Adrenal gland (tissue), 12 donors: Measurements from ENCODE around the gene NRAP. TPM values are rescaled to one million over a fixed set of nuclear protein-coding genes. Genes with fewer than 3 reads are reported as not detected.

ENCODE experiments used
- DNase-seq, 7 donors: peaks; one replicate each; pipeline ENCODE4 v3.0.0-alpha.2; 2019 to 2020
- H3K27ac ChIP-seq, 5 donors: fragments of 200-600 bp; sonication (generic) in 4 of 5; 1 replicate in 3 of 5; 2 replicates in 2 of 5; pipeline versions ENCODE4 v1.5.1 to v1.8.0; 2016 to 2020; ENCODE audit warnings: mild to moderate bottlenecking in 1 of 5
- H3K27me3 ChIP-seq: fragments of 200-600 bp; 2 replicates; pipeline ENCODE4 v1.8.0; 2021
- H3K36me3 ChIP-seq, 2 donors: fragments of 200-600 bp; replicated peaks in 1 of 2; 1 replicate in 1 of 2; 2 replicates in 1 of 2; pipeline versions ENCODE4 v1.5.1 to v1.8.0; 2018 to 2022
- H3K4me1 ChIP-seq, 2 donors: fragments of 200-600 bp; replicated peaks in 1 of 2; 1 replicate in 1 of 2; 2 replicates in 1 of 2; pipeline versions ENCODE4 v1.5.1 to v1.8.0; 2018 to 2021
- H3K4me3 ChIP-seq, 4 donors: fragments of 200-600 bp; sonication (generic) in 3 of 4; one replicate each; pipeline ENCODE4 v1.5.1; 2016 to 2018
- H3K9me3 ChIP-seq, 3 donors: fragments of 200-600 bp; sonication (generic) in 1 of 3; replicated peaks in 1 of 3; 1 replicate in 2 of 3; 2 replicates in 1 of 3; pipeline versions ENCODE4 v1.5.1 to v1.8.0; 2016 to 2021
- POLR2A ChIP-seq, 2 donors: fragments of 450-650 bp; IDR thresholded peaks; one replicate each; pipeline ENCODE4 v1.6.1; 2017; ENCODE audit warnings: antibody characterized with exemption in 2 of 2, mild to moderate bottlenecking in 2 of 2, moderate library complexity in 1 of 2
- WGBS, 4 donors: extraction: QIAGEN DNeasy Blood & Tissue Kit in 2 of 4; methylation state at CpG; one replicate each; pipeline versions ENCODE4 v1.1.5 to v1.1.7; 2013 to 2017; 5-methylcytosine and 5-hydroxymethylcytosine counted together
- intact Hi-C, 2 donors: fragments of 100-400 bp; cut with DNase I; formaldehyde crosslinking; loops; one replicate each; pipeline versions ENCODE4 v1.14.1 to v1.15.0; 2022 to 2023
- polyA plus RNA-seq, 3 donors: library from polyadenylated mRNA; stranded (reverse); fragments of 200-250 nt in 2 of 3; fragments of 350-450 nt in 1 of 3; fragmentation: Illumina TruSeq in 1 of 3; extraction: RNeasy Lipid Tissue Mini Kit (QIAGEN cat#74804) in 1 of 3; gene quantifications; one replicate each; pipeline ENCODE4 v1.2.3, GENCODE V29; 2013 to 2014
- total RNA-seq, 9 donors: library from RNA; depleted of rRNA in 4 of 9; stranded (reverse); fragments of >200 nt in 4 of 9; fragments of 120-200 nt in 1 of 9; fragmentation: NEBNext Ultra II Directional in 1 of 9; extraction: Animal tissue kit (Norgen Biotek cat#: 25700) in 1 of 9; gene quantifications; one replicate each; pipeline versions ENCODE4 v1.1.0 to v1.2.4, GENCODE V29; 2013 to 2023
- TF ChIP-seq, protein P1 (sequence below), 6 experiments: fragments of 450-650 bp in 4 of 6; fragments of 200-600 bp in 2 of 6; sonication (generic) in 1 of 6; IDR thresholded peaks; 1 replicate in 5 of 6; 2 replicates in 1 of 6; pipeline versions ENCODE4 v1.5.1 to v1.8.0; 2016 to 2021; ENCODE audit warnings: antibody characterized with exemption in 6 of 6, mild to moderate bottlenecking in 2 of 6, moderate library complexity in 1 of 6
- donor health status: healthy with polysubstance abuse.
- donor health status: Bipolar disorder and iron deficiency.
- donor health status: DM: yes; HTN: yes; CAD: no.
- donor health status: DM: no; HTN: no; CAD: no.
- donor health status: DM: no; HTN: no; CAD: no.
- donor health status: DM: yes; HTN: yes; CAD: no.

The NRAP gene
- total and polyA plus RNA-seq, 12 donors, result 0.03 to 2.0 (median 0.09) TPM; not detected in 8

DNA sequence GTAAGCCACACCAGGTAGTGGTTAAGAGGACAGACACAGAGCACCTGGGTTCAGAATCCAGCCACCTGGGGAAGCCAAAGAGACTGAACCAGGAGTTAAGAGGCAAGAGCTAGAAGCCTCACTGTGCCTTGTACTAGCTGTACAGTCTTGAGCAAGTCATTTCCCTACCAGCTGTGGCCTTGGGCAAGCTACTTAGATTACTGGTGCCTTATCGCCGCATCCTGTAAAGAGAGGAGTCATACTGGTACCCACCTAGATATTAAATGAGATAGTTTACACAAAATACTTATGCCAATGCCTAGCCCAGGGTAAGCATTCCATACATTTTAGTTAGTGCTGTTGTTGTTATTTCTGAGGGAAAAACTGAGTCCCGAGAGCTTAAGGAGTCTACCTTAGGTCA is 63.3 kb downstream of the NRAP start:
- Histone ChIP-seq H3K9me3 (no peaks in the 10 kb centered on the region), H3K27ac (no peak overlapping the region), H3K36me3 (no peaks in the 10 kb centered on the region), H3K27me3 (no peaks in the 10 kb centered on the region), H3K4me3 (no peak overlapping the region), H3K4me1 (no peaks in the 10 kb centered on the region)
- intact Hi-C loops, result no loop called here
- TF ChIP-seq, protein P1, sequence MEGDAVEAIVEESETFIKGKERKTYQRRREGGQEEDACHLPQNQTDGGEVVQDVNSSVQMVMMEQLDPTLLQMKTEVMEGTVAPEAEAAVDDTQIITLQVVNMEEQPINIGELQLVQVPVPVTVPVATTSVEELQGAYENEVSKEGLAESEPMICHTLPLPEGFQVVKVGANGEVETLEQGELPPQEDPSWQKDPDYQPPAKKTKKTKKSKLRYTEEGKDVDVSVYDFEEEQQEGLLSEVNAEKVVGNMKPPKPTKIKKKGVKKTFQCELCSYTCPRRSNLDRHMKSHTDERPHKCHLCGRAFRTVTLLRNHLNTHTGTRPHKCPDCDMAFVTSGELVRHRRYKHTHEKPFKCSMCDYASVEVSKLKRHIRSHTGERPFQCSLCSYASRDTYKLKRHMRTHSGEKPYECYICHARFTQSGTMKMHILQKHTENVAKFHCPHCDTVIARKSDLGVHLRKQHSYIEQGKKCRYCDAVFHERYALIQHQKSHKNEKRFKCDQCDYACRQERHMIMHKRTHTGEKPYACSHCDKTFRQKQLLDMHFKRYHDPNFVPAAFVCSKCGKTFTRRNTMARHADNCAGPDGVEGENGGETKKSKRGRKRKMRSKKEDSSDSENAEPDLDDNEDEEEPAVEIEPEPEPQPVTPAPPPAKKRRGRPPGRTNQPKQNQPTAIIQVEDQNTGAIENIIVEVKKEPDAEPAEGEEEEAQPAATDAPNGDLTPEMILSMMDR (IDR thresholded peaks at IDR 0.05), result no peak
- TF ChIP-seq POLR2A (IDR thresholded peaks at IDR 0.05), result no peak
- 84 to 100% (median 87%) methylated on average over 2 to 3 of the region's 3 CpGs for WGBS, 4 donors
- no peak for DNase-seq

DNA sequence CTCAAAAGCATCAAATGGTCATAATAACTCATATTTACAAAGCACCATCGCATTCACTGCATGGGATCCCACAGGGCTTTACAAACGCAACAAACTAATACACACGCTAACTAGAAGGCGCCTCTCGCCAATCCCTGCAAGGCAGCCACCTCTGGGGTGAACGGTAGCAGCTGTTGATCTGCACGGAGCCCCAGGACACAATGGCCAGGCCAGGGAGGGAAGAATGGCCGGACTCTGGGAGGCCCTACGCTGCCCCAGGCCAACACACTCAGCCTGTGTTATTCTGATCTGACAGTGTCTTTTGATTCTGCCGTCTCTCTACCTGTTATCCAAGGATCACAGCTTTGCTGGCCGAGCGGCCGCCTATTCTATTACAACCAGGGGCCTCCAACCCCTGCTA is 69.2 kb downstream of the NRAP start:
- TF ChIP-seq POLR2A (IDR thresholded peaks at IDR 0.05), result no peak
- TF ChIP-seq, protein P1 (IDR thresholded peaks at IDR 0.05), result no peak
- 74 to 83% (median 79%) methylated on average over 10 to 13 of the region's 13 CpGs for WGBS, 4 donors
- no peaks in the 10 kb centered on the region for H3K4me1 ChIP-seq
- DNase-seq, result no peak
- no peaks in the 10 kb centered on the region for H3K9me3 ChIP-seq
- no peak overlapping the region for H3K4me3 ChIP-seq
- intact Hi-C loops, result no loop called here
- no peak overlapping the region for H3K27ac ChIP-seq
- peaks cover 10% of the 10 kb centered on the region for H3K27me3 ChIP-seq
- no peaks in the 10 kb centered on the region for H3K36me3 ChIP-seq

DNA sequence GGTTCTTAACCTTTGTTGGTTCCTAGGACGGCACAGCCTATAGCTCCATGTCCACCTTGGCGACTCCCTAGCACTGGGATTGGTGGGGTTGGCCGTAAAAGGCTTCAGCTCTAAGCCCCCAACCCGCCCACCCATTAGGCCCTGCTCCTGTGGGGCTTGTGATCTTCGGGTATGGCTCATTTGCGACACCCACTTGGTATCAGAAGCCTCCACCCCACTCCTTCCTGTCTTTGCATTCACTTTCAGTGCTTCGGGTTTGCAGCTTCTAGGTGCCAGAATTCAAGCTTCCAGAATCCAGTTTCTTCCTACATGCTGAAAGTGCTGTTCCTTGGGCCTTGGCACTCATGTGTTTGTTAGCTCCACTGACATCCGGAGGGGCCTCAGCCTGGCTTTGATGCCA is 71.5 kb downstream of the NRAP start:
- H3K4me3 ChIP-seq, result no peak overlapping the region
- DNase-seq, result no peak
- intact Hi-C loops, result no loop called here
- no peaks in the 10 kb centered on the region for H3K4me1 ChIP-seq
- no peak for TF ChIP-seq POLR2A (IDR thresholded peaks at IDR 0.05)
- TF ChIP-seq, protein P1 (IDR thresholded peaks at IDR 0.05), result no peak
- peaks cover 10% of the 10 kb centered on the region for H3K27me3 ChIP-seq
- 77 to 85% (median 81%) methylated on average over 7 to 8 of the region's 8 CpGs for WGBS, 4 donors
- H3K27ac ChIP-seq, result no peak overlapping the region
- no peaks in the 10 kb centered on the region for H3K9me3 ChIP-seq
- H3K36me3 ChIP-seq, result no peaks in the 10 kb centered on the region

DNA sequence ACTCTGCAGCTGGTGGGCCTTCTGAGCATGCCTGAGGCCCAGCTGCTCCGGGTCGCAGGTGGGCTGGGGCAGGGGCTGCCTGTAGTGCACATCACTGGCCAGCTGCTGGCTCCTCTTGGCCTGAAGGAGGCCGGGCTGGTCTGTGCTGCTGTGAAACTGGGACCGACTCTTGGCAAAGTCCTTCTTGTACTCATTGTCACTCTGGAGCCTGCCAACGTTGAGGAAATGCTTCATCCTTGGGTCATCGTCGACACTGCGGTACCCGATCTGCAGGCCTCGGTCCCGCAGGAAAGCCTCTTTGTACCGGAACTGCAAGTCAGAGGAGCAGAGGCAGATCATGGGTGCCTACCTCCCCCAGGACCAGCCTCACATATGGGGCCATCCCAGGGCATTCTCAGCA is 73.3 kb downstream of the NRAP start:
- no peak overlapping the region for H3K4me3 ChIP-seq
- 82 to 100% (median 90%) methylated on average over 1 to 12 of the region's 12 CpGs for WGBS, 4 donors
- no peak for DNase-seq
- H3K27me3 ChIP-seq, result peaks cover 10% of the 10 kb centered on the region
- intact Hi-C loops, result no loop called here
- TF ChIP-seq, protein P1 (IDR thresholded peaks at IDR 0.05), result no peak
- no peak for TF ChIP-seq POLR2A (IDR thresholded peaks at IDR 0.05)
- no peaks in the 10 kb centered on the region for H3K4me1 ChIP-seq
- H3K36me3 ChIP-seq, result no peaks in the 10 kb centered on the region
- H3K27ac ChIP-seq, result no peak overlapping the region
- no peaks in the 10 kb centered on the region for H3K9me3 ChIP-seq
